SU-DHL-6 (cell line): ENCODE measurements around the gene LRRC4C.

Experiments
- H2AFZ ChIP-seq: fragments of 200-600 bp; sonication (generic); 2 replicates; pipeline ENCODE4 v1.6.1; 2014; ENCODE audit warnings: low read depth, mild to moderate bottlenecking, moderate library complexity, mixed read lengths, antibody characterized with exemption, low read length; ENCODE audit not compliant: severe bottlenecking
- H3F3A ChIP-seq: fragments of 200-600 bp; shearing (Covaris generic); 2 replicates; pipeline ENCODE4 v1.6.0; 2016; ENCODE audit warnings: antibody characterized with exemption, mild to moderate bottlenecking; ENCODE audit not compliant: insufficient read depth
- H3K27ac ChIP-seq: fragments of 200-600 bp; sonication (generic); 2 replicates; pipeline ENCODE4 v1.5.1; 2016; ENCODE audit warnings: low read depth, mild to moderate bottlenecking, low read length, moderate library complexity, mixed read lengths
- H3K27me3 ChIP-seq: fragments of 200-600 bp; sonication (generic), shearing (Covaris generic); 2 replicates; pipeline ENCODE4 v1.6.0; 2014; ENCODE audit warnings: mild to moderate bottlenecking, low read length
- H3K36me3 ChIP-seq: fragments of 200-600 bp; sonication (generic); 2 replicates; pipeline ENCODE4 v1.6.1; 2014; ENCODE audit warnings: mild to moderate bottlenecking, low read length, mixed read lengths
- H3K4me2 ChIP-seq: fragments of 300-600, 200-600 bp; shearing (Covaris generic), sonication (generic); 2 replicates; pipeline ENCODE4 v1.6.0; 2014; ENCODE audit warnings: low read length, low read depth, mild to moderate bottlenecking; ENCODE audit not compliant: poor library complexity, severe bottlenecking
- H3K4me3 ChIP-seq: fragments of 200-600 bp; sonication (generic); 2 replicates; pipeline ENCODE4 v1.5.1; 2014; ENCODE audit warnings: antibody characterized with exemption, low read length, mild to moderate bottlenecking, mixed read lengths; ENCODE audit not compliant: insufficient read depth, poor library complexity, severe bottlenecking
- H3K79me2 ChIP-seq: fragments of 200-600 bp; sonication (generic); 2 replicates; pipeline ENCODE4 v1.6.1; 2014; ENCODE audit warnings: mild to moderate bottlenecking, low read length, moderate library complexity; ENCODE audit not compliant: insufficient read depth
- H3K9ac ChIP-seq: fragments of 200-600 bp; sonication (generic); 2 replicates; pipeline ENCODE4 v1.7.0; 2014; ENCODE audit warnings: mild to moderate bottlenecking, low read length
- H3K9me2 ChIP-seq: fragments of 200-600 bp; sonication (generic); replicated peaks from 2 replicates; pipeline ENCODE4 v1.6.1; 2014; ENCODE audit warnings: low read length; ENCODE audit not compliant: insufficient read depth
- H3K9me3 ChIP-seq: fragments of 200-600 bp; sonication (generic); 2 replicates; pipeline ENCODE4 v1.6.1; 2014; ENCODE audit warnings: low read length, mixed read lengths; ENCODE audit not compliant: insufficient read depth
- H4K20me1 ChIP-seq: fragments of 200-600 bp; sonication (generic); 2 replicates; pipeline ENCODE4 v1.6.1; 2014; ENCODE audit warnings: low read depth, mild to moderate bottlenecking, antibody characterized with exemption, low read length, moderate library complexity, mixed read lengths
- CTCF ChIP-seq: fragments of 200-600 bp; sonication (generic); IDR thresholded peaks from one replicate; pipeline ENCODE4 v1.5.1; 2017; ENCODE audit warnings: antibody characterized with exemption, mild to moderate bottlenecking, low read length, moderate library complexity; ENCODE audit not compliant: insufficient read depth, poor library complexity, severe bottlenecking
- EZH2phosphoT487 ChIP-seq: fragments of 200-600 bp; sonication (generic), shearing (Covaris generic); conservative IDR thresholded peaks from 2 replicates; pipeline ENCODE4 v1.6.1; 2018; ENCODE audit warnings: mild to moderate bottlenecking, antibody characterized with exemption, low read length, moderate library complexity, mixed read lengths

The LRRC4C gene

GRCh38 chr11:40118780-40119179, 1340.7 kb downstream of the LRRC4C start:
- Histone ChIP-seq H3F3A (no peaks in the 10 kb centered on the region), H3K9me3 (no peaks in the 10 kb centered on the region), H3K79me2 (no peaks in the 10 kb centered on the region), H3K9ac (no peak overlapping the region), H3K27me3 (no peaks in the 10 kb centered on the region), H3K4me3 (no peak overlapping the region), H3K9me2 (no peaks in the 10 kb centered on the region), H3K4me2 (no peak overlapping the region), H3K27ac (no peak overlapping the region), H2AFZ (no peak overlapping the region), H3K36me3 (no peaks in the 10 kb centered on the region; the same call in 1 of the 2 replicates), H4K20me1 (no peaks in the 10 kb centered on the region)
- TF ChIP-seq CTCF: no peak
- TF ChIP-seq EZH2phosphoT487: no peak

- Histone ChIP-seq H3K9ac (no peak overlapping the region), H3K27ac (no peak overlapping the region), H3K79me2 (no peaks in the 10 kb centered on the region), H3K4me3 (no peak overlapping the region), H3K9me2 (no peaks in the 10 kb centered on the region), H3K27me3 (no peaks in the 10 kb centered on the region), H3K9me3 (no peaks in the 10 kb centered on the region), H2AFZ (no peak overlapping the region), H3F3A (no peaks in the 10 kb centered on the region), H3K4me2 (no peak overlapping the region), H4K20me1 (no peaks in the 10 kb centered on the region), H3K36me3 (no peaks in the 10 kb centered on the region; the same call in 1 of the 2 replicates)
- TF ChIP-seq CTCF (no peak), EZH2phosphoT487 (no peak)
Measured at GRCh38 chr11:40118026-40118425, 1341.4 kb downstream of the LRRC4C start.

GRCh38 chr11:40104941-40105550, 1354.4 kb downstream of the LRRC4C start:
- H3K36me3 ChIP-seq: no peaks in the 10 kb centered on the region
- TF ChIP-seq CTCF (no peak), EZH2phosphoT487 (no peak)
- H2AFZ ChIP-seq: no peak overlapping the region
- no peak overlapping the region for H3K4me3 ChIP-seq
- no peak overlapping the region for H3K9ac ChIP-seq
- H3K4me2 ChIP-seq: no peak overlapping the region
- H4K20me1 ChIP-seq: no peaks in the 10 kb centered on the region
- H3K27me3 ChIP-seq: no peaks in the 10 kb centered on the region
- no peaks in the 10 kb centered on the region for H3K79me2 ChIP-seq
- no peaks in the 10 kb centered on the region; the same call in 1 of the 2 replicates for H3K9me2 ChIP-seq
- no peaks in the 10 kb centered on the region for H3F3A ChIP-seq
- no peaks in the 10 kb centered on the region for H3K9me3 ChIP-seq
- H3K27ac ChIP-seq: no peak overlapping the region
